ENCODE results near the gene ECM2. TPM values are rescaled to one million over a fixed set of nuclear protein-coding genes. Genes with fewer than 3 reads are reported as not detected.

The ECM2 gene
- total RNA-seq, 1 donor from 2014 or later, result 9.4 TPM

DNA sequence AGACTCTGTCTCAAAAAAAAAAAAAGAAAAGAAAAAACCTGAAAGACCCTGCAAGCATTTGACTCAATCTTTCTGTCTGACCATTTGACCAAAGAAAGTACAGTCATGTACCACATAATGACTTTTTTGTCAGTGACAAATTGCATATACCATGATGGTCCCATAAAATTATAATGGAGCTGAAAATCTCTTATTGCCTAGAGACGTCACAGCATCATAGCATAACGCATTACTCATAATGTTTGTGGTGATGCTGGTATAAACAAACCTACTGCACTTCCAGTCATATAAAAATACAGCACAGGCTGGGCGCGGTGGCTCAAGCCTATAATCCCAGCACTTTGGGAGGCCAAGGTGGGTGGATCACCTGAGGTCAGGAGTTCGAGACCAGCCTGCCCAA, 10.5 kb downstream of the ECM2 start:
- no peak overlapping the region for H3K4me3 ChIP-seq
- no peaks in the 10 kb centered on the region for H3K9me3 ChIP-seq
- no peaks in the 10 kb centered on the region for H3K27me3 ChIP-seq (ENCODE audit: low read depth)
- ATAC-seq (no peak), DNase-seq (no peak)
- H3K4me1 ChIP-seq, result no peaks in the 10 kb centered on the region
- no peaks in the 10 kb centered on the region for H3K36me3 ChIP-seq
- H3K27ac ChIP-seq, result no peak overlapping the region
- intact Hi-C loops (cut with DNase I), result no loop called here
- TF ChIP-seq, protein P1, sequence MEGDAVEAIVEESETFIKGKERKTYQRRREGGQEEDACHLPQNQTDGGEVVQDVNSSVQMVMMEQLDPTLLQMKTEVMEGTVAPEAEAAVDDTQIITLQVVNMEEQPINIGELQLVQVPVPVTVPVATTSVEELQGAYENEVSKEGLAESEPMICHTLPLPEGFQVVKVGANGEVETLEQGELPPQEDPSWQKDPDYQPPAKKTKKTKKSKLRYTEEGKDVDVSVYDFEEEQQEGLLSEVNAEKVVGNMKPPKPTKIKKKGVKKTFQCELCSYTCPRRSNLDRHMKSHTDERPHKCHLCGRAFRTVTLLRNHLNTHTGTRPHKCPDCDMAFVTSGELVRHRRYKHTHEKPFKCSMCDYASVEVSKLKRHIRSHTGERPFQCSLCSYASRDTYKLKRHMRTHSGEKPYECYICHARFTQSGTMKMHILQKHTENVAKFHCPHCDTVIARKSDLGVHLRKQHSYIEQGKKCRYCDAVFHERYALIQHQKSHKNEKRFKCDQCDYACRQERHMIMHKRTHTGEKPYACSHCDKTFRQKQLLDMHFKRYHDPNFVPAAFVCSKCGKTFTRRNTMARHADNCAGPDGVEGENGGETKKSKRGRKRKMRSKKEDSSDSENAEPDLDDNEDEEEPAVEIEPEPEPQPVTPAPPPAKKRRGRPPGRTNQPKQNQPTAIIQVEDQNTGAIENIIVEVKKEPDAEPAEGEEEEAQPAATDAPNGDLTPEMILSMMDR (IDR thresholded peaks at IDR 0.05), result no peak

- H3K9me3 ChIP-seq, result no peaks in the 10 kb centered on the region
- H3K27me3 ChIP-seq (ENCODE audit: low read depth), result no peaks in the 10 kb centered on the region
- H3K36me3 ChIP-seq, result no peaks in the 10 kb centered on the region
- no peak overlapping the region for H3K27ac ChIP-seq
- intact Hi-C loops (cut with DNase I), result no loop called here
- ATAC-seq (no peak), DNase-seq (no peak)
- H3K4me1 ChIP-seq, result no peaks in the 10 kb centered on the region
- H3K4me3 ChIP-seq, result no peak overlapping the region
- TF ChIP-seq, protein P1 (IDR thresholded peaks at IDR 0.05), result no peak
These were observed 10.9 kb downstream of the ECM2 start for GRCh38 chr9:92524881-92525280.

GRCh38 chr9:92522983-92523970, 12.5 kb downstream of the ECM2 start:
- TF ChIP-seq, protein P1 (IDR thresholded peaks at IDR 0.05), result no peak
- ATAC-seq (no peak), DNase-seq (no peak)
- H3K4me3 ChIP-seq, result no peak overlapping the region
- H3K27ac ChIP-seq, result no peak overlapping the region
- intact Hi-C loops (cut with DNase I), result no loop called here
- H3K27me3 ChIP-seq (ENCODE audit: low read depth), result no peaks in the 10 kb centered on the region
- no peaks in the 10 kb centered on the region for H3K9me3 ChIP-seq
- H3K36me3 ChIP-seq, result no peaks in the 10 kb centered on the region
- H3K4me1 ChIP-seq, result no peaks in the 10 kb centered on the region

DNA sequence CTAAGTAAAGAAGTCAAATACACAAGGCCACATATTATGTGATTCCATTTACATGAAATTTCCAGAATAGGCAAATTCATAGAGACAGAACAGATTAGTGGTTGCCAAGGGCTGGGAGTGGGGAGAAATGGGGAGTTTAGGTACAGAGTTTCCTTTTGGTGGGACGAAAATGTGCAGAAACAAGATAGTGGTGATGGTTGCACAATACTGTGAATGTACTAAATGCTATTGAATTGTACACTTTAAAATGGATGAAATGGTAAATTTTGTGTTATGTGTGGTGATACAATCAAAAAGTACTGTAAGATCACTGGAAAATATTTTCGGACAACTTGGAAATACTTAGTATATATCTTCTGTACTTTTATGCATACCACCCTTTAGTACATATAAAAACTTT, 15.0 kb downstream of the ECM2 start:
- TF ChIP-seq, protein P1 (IDR thresholded peaks at IDR 0.05), result no peak
- no peaks in the 10 kb centered on the region for H3K27me3 ChIP-seq (ENCODE audit: low read depth)
- H3K36me3 ChIP-seq, result no peaks in the 10 kb centered on the region
- intact Hi-C loops (cut with DNase I), result no loop called here
- ATAC-seq (no peak), DNase-seq (no peak)
- no peak overlapping the region for H3K4me3 ChIP-seq
- H3K4me1 ChIP-seq, result no peaks in the 10 kb centered on the region
- H3K27ac ChIP-seq, result no peak overlapping the region
- H3K9me3 ChIP-seq, result no peaks in the 10 kb centered on the region

- TF ChIP-seq, protein P1 (IDR thresholded peaks at IDR 0.05), result no peak
- intact Hi-C loops (cut with DNase I), result no loop called here
- Histone ChIP-seq H3K4me3 (no peak overlapping the region), H3K4me1 (no peaks in the 10 kb centered on the region), H3K36me3 (no peaks in the 10 kb centered on the region), H3K27ac (no peak overlapping the region), H3K27me3 (ENCODE audit: low read depth) (no peaks in the 10 kb centered on the region), H3K9me3 (no peaks in the 10 kb centered on the region)
- no peak for ATAC-seq
- no peak for DNase-seq
These were observed 17.6 kb downstream of the ECM2 start for GRCh38 chr9:92518199-92518598.
